ENCODE results near the gene REXO5.

DNA sequence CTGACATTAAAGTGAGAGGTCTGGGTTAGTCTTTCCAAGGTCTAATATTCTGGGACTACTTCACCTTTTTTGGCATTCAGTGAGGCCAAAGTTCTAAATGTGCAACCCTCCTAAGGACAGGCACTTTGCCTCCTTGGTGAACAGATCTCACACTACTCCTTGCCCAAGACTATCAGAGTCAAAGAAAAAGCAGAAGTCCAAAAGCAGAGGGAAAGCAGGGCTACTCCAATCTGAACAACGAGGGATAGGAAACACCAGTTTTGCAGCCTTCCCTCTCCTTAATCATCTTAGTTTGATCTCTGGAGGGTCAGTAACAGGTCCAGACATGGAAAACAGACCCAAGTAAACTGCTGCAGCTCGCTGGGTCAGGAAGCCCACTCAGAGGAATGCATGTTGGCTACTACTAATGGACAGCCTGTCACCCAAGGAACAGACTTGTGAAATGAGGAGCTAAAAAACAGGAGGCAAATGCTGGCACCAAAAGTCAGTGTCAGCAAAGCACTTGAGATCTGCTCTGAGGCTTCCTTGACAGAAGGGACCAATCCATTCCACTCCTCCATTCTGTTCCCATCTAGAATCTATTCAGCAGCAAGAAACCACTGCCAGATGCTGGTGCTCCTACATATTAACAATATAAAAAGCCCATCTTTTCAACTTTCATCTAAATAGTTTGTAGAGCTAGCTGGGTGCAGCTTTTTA, 63.9 kb downstream of the REXO5 start:
- TF ChIP-seq RAD21 (IDR thresholded peaks at IDR 0.05; ENCODE audit: insufficient read depth, low read depth, low read length) (no peak), SRF (IDR thresholded peaks at IDR 0.05; ENCODE audit: low read depth in 2 of 2, low read length in 2 of 2) (no peak), CBX5 (IDR thresholded peaks at IDR 0.05; ENCODE audit: low read depth) (no peak), DPF2 (IDR thresholded peaks at IDR 0.05) (no peak), RB1 (IDR thresholded peaks at IDR 0.05; ENCODE audit: borderline replicate concordance) (no peak), EZH2 (IDR thresholded peaks at IDR 0.05; ENCODE audit: borderline replicate concordance, control insufficient read depth, low read depth, low read length) (no peak), SMC3 (IDR thresholded peaks at IDR 0.05; ENCODE audit: borderline replicate concordance, low read length) (no peak), MYC (IDR thresholded peaks at IDR 0.05; ENCODE audit: insufficient read depth, insufficient read length, insufficient replicate concordance, low read length, severe bottlenecking) (no peak), POLR2A (IDR thresholded peaks at IDR 0.05; ENCODE audit: low read depth, low read length) (no peak), TCF7 (IDR thresholded peaks at IDR 0.05; ENCODE audit: borderline replicate concordance) (no peak), SP1 (IDR thresholded peaks at IDR 0.05; ENCODE audit: low read depth, low read length) (no peak), RELA (IDR thresholded peaks at IDR 0.05; ENCODE audit: borderline replicate concordance, partially characterized antibody) (no peak), NRF1 (conservative IDR thresholded peaks at IDR 0.05; ENCODE audit: low read depth, low read length) (no peak)
- TF ChIP-seq, protein P1, sequence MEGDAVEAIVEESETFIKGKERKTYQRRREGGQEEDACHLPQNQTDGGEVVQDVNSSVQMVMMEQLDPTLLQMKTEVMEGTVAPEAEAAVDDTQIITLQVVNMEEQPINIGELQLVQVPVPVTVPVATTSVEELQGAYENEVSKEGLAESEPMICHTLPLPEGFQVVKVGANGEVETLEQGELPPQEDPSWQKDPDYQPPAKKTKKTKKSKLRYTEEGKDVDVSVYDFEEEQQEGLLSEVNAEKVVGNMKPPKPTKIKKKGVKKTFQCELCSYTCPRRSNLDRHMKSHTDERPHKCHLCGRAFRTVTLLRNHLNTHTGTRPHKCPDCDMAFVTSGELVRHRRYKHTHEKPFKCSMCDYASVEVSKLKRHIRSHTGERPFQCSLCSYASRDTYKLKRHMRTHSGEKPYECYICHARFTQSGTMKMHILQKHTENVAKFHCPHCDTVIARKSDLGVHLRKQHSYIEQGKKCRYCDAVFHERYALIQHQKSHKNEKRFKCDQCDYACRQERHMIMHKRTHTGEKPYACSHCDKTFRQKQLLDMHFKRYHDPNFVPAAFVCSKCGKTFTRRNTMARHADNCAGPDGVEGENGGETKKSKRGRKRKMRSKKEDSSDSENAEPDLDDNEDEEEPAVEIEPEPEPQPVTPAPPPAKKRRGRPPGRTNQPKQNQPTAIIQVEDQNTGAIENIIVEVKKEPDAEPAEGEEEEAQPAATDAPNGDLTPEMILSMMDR (IDR thresholded peaks at IDR 0.05 in 2 of 3, conservative IDR thresholded peaks at IDR 0.05 in 1 of 3; ENCODE audit: control insufficient read depth in 2 of 3, extremely low read depth in 1 of 3, insufficient read depth in 1 of 3, low read depth in 3 of 3, low read length in 3 of 3), result no peak
